GM10266 (cell line): ENCODE data around the gene OSMR.

Experiments
- DNase-seq: peaks from one replicate; pipeline ENCODE4 v3.0.0; 2012; ENCODE audit errors: extremely low spot score
- CTCF ChIP-seq: IDR thresholded peaks from 2 replicates; pipeline ENCODE4 v1.5.1; 2012; ENCODE audit warnings: mild to moderate bottlenecking, low read depth; ENCODE audit not compliant: control insufficient read depth, insufficient read depth; ENCODE audit errors: missing control alignments

OSMR gene

GRCh38 chr5:38888041-38888440 is 42.2 kb downstream of the OSMR start:
- no peak for DNase-seq
- TF ChIP-seq CTCF, result no peak

GRCh38 chr5:38889424-38889823 is 43.6 kb downstream of the OSMR start:
- DNase-seq, result no peak
- TF ChIP-seq CTCF, result no peak

- TF ChIP-seq CTCF, result no peak
- DNase-seq, result no peak
Measured at GRCh38 chr5:38891563-38891962, 45.8 kb downstream of the OSMR start.

- TF ChIP-seq CTCF, result no peak
- no peak for DNase-seq
Measured at GRCh38 chr5:38892363-38892762, 46.6 kb downstream of the OSMR start.

GRCh38 chr5:38896760-38897159 is 50.9 kb downstream of the OSMR start:
- TF ChIP-seq CTCF, result no peak

GRCh38 chr5:38899936-38900335 is 54.1 kb downstream of the OSMR start:
- no peak for TF ChIP-seq CTCF
- no peak for DNase-seq

More at GRCh38 chr5:38896760-38897159, 50.9 kb downstream of the OSMR start:
- DNase-seq, result no peak

- no peak for TF ChIP-seq CTCF
- no peak for DNase-seq
Measured at GRCh38 chr5:38905516-38905915, 59.7 kb downstream of the OSMR start.

- DNase-seq, result no peak
- TF ChIP-seq CTCF, result no peak
Measured at GRCh38 chr5:38906503-38906902, 60.7 kb downstream of the OSMR start.
